ENCODE results near the gene ADAD2.

GRCh38 chr16:84144209-84144858, 46.6 kb upstream of the ADAD2 start:
- TF ChIP-seq POLR2A (IDR thresholded peaks at IDR 0.05; ENCODE audit: low read length) (no peak), GATA1 (IDR thresholded peaks at IDR 0.05; ENCODE audit: low read depth, low read length) (no peak)

Measured in erythroblast (primary cell).